GM18505 (cell line): ENCODE results near the gene RPLP1.
A peak's percentile ranks its signal among the peaks of the same experiment; 100 is the strongest.

Source experiments
- ATAC-seq: cut with Tn5 transposase; IDR thresholded peaks from one replicate; pipeline ENCODE4 v1.9.1; 2021; ENCODE audit not compliant: unreplicated experiment
- POLR2A ChIP-seq: IDR thresholded peaks from 4 replicates; pipeline ENCODE4 v1.6.1; 2011; ENCODE audit warnings: borderline replicate concordance; ENCODE audit not compliant: insufficient read depth, insufficient read length; ENCODE audit errors: extremely low read depth

RPLP1 gene

GRCh38 chr15:69452692-69453521 lies at the start of gene RPLP1:
RPLP1 (plus strand) TSS chr15:69452818; CDS start chr15:69452949, 131 bp downstream.
- ATAC-seq: peak; percentile 76
- peak; percentile 100 for TF ChIP-seq POLR2A

- no peak for ATAC-seq
- no peak for TF ChIP-seq POLR2A
These were observed 49.0 kb upstream of the RPLP1 start for GRCh38 chr15:69403594-69403993.

- no peak for ATAC-seq
- no peak for TF ChIP-seq POLR2A
These were observed 47.5 kb upstream of the RPLP1 start for GRCh38 chr15:69405110-69405509.

- no peak for TF ChIP-seq POLR2A
- no peak for ATAC-seq
These were observed 44.8 kb upstream of the RPLP1 start for GRCh38 chr15:69407719-69408400.

GRCh38 chr15:69408841-69409240 lies 43.8 kb upstream of the RPLP1 start:
- ATAC-seq: no peak
- TF ChIP-seq POLR2A: no peak

GRCh38 chr15:69410248-69410874 lies 42.3 kb upstream of the RPLP1 start:
- TF ChIP-seq POLR2A: no peak
- no peak for ATAC-seq

GRCh38 chr15:69412274-69412673 lies 40.3 kb upstream of the RPLP1 start:
- ATAC-seq: no peak

GRCh38 chr15:69412701-69413100 lies 39.9 kb upstream of the RPLP1 start:
- no peak for ATAC-seq
- TF ChIP-seq POLR2A: no peak

More at GRCh38 chr15:69412274-69412673, 40.3 kb upstream of the RPLP1 start:
- TF ChIP-seq POLR2A: no peak

GRCh38 chr15:69413822-69414700 lies 38.6 kb upstream of the RPLP1 start, which contains the start of gene KIF23:
KIF23 (plus strand) TSS chr15:69414349; CDS start chr15:69414466, 117 bp downstream.
- peak; percentile 66 for TF ChIP-seq POLR2A
- ATAC-seq: peak; percentile 93

- peak; percentile 27 for ATAC-seq
- no peak for TF ChIP-seq POLR2A
These were observed 37.9 kb upstream of the RPLP1 start for GRCh38 chr15:69414701-69415167.

- no peak for TF ChIP-seq POLR2A
- no peak for ATAC-seq
These were observed 37.2 kb upstream of the RPLP1 start for GRCh38 chr15:69415381-69415780.

GRCh38 chr15:69417581-69417980 lies 35.0 kb upstream of the RPLP1 start:
- TF ChIP-seq POLR2A: no peak
- ATAC-seq: no peak
